ENCODE measurements around the gene MRPS22.

The MRPS22 gene

GRCh38 chr3:139312416-139312815 lies 31.4 kb upstream of the MRPS22 start:
- TF ChIP-seq ZFX (IDR thresholded peaks at IDR 0.05) (no peak), CTCF (conservative IDR thresholded peaks at IDR 0.05) (no peak)
- no peak overlapping the region for H3K27ac ChIP-seq

GRCh38 chr3:139312959-139313358 lies 30.9 kb upstream of the MRPS22 start:
- H3K27ac ChIP-seq = no peak overlapping the region
- TF ChIP-seq CTCF (conservative IDR thresholded peaks at IDR 0.05) = no peak
- TF ChIP-seq ZFX (IDR thresholded peaks at IDR 0.05) = no peak

- TF ChIP-seq CTCF (conservative IDR thresholded peaks at IDR 0.05) = no peak
- no peak for TF ChIP-seq ZFX (IDR thresholded peaks at IDR 0.05)
- no peak overlapping the region for H3K27ac ChIP-seq
These were observed 29.9 kb upstream of the MRPS22 start for GRCh38 chr3:139313921-139314320.

GRCh38 chr3:139317215-139317614 lies 26.6 kb upstream of the MRPS22 start:
- H3K27ac ChIP-seq = peak overlapping the region; percentile 62
- no peak for TF ChIP-seq CTCF (conservative IDR thresholded peaks at IDR 0.05)

- H3K27ac ChIP-seq = peak overlapping the region; percentile 62
- no peak for TF ChIP-seq ZFX (IDR thresholded peaks at IDR 0.05)
- TF ChIP-seq CTCF (conservative IDR thresholded peaks at IDR 0.05) = no peak
These were observed 26.0 kb upstream of the MRPS22 start for GRCh38 chr3:139317660-139318430.

- H3K27ac ChIP-seq = peak overlapping the region; percentile 62
- TF ChIP-seq CTCF (conservative IDR thresholded peaks at IDR 0.05) = no peak
- TF ChIP-seq ZFX (IDR thresholded peaks at IDR 0.05) = no peak
These were observed 25.4 kb upstream of the MRPS22 start for GRCh38 chr3:139318431-139318816.

GRCh38 chr3:139318826-139319225 lies 25.0 kb upstream of the MRPS22 start:
- no peak for TF ChIP-seq ZFX (IDR thresholded peaks at IDR 0.05)
- TF ChIP-seq CTCF (conservative IDR thresholded peaks at IDR 0.05) = no peak
- no peak overlapping the region; the same call in 1 of the 2 replicates for H3K27ac ChIP-seq
